Activated T-cell treated with anti-CD3 and anti-CD28 coated beads, Interleukin-2, amount 50 U/mL, for 4 hours (primary cell): Measurements from ENCODE around the gene CH25H. TPM values are rescaled to one million over a fixed set of nuclear protein-coding genes. Genes with fewer than 3 reads are reported as not detected.
A peak's percentile ranks its signal among the peaks of the same experiment; 100 is the strongest.

Source experiments
- ATAC-seq, 2 donors: fragments of 200-7000 bp; cut with Tn5 transposase; one replicate each; pipeline ENCODE4 v1.10.0; 2021
- DNase-seq: peaks from one replicate; pipeline ENCODE4 v3.0.0-alpha.2; 2020
- H3K27me3 Mint-ChIP-seq: one replicate; pipeline ENCODE4 v1.8.0; 2021; ENCODE audit warnings: low read depth, mixed read lengths
- H3K36me3 Mint-ChIP-seq: one replicate; pipeline ENCODE4 v1.8.0; 2022; ENCODE audit warnings: mixed read lengths; ENCODE audit not compliant: insufficient read depth
- H3K4me1 Mint-ChIP-seq: one replicate; pipeline ENCODE4 v1.8.0; 2021; ENCODE audit warnings: low read depth, mixed read lengths
- H3K4me3 Mint-ChIP-seq: one replicate; pipeline ENCODE4 v1.8.0; 2021; ENCODE audit warnings: mild to moderate bottlenecking, moderate library complexity, mixed read lengths
- H3K9me3 Mint-ChIP-seq: one replicate; pipeline ENCODE4 v1.8.0; 2021; ENCODE audit warnings: mixed read lengths
- total RNA-seq, 3 donors: library from RNA; stranded (reverse); gene quantifications; one replicate each; pipeline ENCODE4 v1.2.1, GENCODE V29; 2021

The CH25H gene
- total RNA-seq, 3 donors from 2014 or later: 0.11 to 0.61 TPM; not detected in 1

DNA sequence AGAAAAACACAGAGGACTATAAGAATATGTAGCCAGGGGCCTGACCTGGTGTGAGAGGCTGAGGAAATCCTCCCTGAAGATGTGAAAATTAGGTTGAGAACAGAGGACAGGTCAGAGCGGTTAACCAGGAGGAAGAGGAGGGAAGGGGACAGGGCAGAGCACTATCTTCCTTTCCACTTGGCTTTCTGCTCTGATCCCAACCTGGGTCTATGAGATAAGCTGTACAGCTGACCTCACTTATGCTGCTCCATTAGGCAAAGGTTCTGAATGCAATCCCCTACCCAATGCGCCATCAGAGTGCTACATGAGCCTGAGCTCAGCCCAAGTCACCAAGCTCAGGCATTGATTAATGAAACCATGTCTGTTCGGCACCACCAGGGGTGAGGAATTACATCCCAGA, 33.9 kb upstream of the CH25H start:
- Mint-ChIP-seq H3K9me3 (no peaks in the 10 kb centered on the region), H3K27me3 (no peaks in the 10 kb centered on the region), H3K36me3 (peaks cover 34% of the 10 kb centered on the region), H3K4me1 (peaks cover 13% of the 10 kb centered on the region), H3K4me3 (no peak overlapping the region)
- DNase-seq (no peak), ATAC-seq (no peak)

DNA sequence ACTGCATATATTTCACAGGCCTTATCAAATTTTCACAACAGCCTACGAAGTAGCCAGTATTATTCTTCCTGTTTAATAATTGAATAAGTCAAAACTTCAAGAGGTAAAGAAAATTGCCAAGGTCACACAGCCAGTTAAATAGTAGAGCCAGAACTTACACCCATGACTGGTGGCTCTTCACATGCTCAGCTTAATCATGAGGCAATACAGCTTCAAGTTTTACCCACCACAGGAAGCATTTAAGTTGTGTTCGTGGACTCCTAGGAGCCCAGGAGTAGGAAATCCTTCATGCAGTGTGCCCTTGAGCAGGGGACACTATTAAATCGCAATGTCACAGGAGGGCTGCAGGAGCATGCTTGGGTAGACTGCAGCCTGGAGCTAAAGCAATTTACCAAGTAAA, 33.4 kb upstream of the CH25H start:
- no peak for DNase-seq
- peaks cover 29% of the 10 kb centered on the region for H3K36me3 Mint-ChIP-seq
- peaks cover 9% of the 10 kb centered on the region for H3K4me1 Mint-ChIP-seq
- H3K4me3 Mint-ChIP-seq: no peak overlapping the region
- no peaks in the 10 kb centered on the region for H3K27me3 Mint-ChIP-seq
- no peak for ATAC-seq
- H3K9me3 Mint-ChIP-seq: no peaks in the 10 kb centered on the region

DNA sequence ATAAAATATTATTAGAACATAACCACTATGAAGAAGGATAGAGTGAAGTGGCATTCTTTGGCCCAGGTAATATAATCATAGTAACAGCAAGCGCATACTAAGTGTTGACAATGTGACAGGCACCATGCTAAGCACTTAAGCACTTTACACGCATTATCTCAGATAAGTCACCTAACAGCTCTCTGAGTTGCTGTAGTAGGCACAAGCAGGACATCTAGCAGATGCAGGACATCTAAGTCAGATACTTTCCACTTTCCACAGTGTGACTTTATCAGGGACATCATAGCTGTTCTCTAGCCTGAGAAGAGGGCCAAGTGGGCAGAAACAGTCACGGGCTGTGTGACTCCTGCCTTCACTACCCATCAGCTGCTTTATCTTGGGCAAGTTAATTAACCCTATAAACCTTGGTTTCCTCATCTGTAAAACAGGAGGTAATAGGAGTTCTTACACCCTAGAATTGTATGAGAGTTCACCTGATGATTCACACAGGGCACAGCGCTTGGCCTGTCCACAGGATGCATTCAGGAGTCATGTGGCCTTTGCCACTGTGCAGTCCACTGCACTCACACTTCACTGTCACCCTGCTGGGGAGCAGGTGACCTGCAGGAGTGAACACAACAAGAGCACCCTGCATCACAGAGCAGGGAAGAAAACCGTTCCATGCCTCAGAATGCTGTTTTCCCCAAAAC, 32.0 kb upstream of the CH25H start:
- ATAC-seq: no peak
- DNase-seq: no peak
- Mint-ChIP-seq H3K27me3 (no peaks in the 10 kb centered on the region), H3K4me1 (peaks cover 5% of the 10 kb centered on the region), H3K4me3 (no peak overlapping the region), H3K9me3 (no peaks in the 10 kb centered on the region), H3K36me3 (peaks cover 43% of the 10 kb centered on the region)

DNA sequence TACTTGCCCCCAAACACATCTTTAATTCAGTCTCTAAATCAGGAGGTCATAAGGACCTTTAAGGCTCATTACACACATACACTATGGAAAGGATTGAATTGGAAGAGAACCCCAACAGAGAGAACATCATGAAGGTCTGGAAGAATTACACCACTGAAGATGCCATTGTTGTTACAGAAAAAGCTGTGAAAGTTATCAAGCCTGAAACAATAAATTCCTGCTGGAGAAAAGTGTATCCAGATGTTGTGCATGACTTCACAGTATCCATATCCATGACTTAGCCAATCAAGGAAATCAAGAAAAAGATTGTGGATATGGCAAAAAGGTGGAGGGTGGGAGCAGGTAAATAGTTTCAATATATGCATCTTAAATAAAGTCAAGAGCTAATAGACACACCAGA, 30.7 kb upstream of the CH25H start:
- DNase-seq: no peak
- Mint-ChIP-seq H3K9me3 (no peaks in the 10 kb centered on the region), H3K27me3 (no peaks in the 10 kb centered on the region), H3K4me3 (no peak overlapping the region), H3K36me3 (peaks cover 48% of the 10 kb centered on the region), H3K4me1 (peaks cover 3% of the 10 kb centered on the region)
- no peak for ATAC-seq

DNA sequence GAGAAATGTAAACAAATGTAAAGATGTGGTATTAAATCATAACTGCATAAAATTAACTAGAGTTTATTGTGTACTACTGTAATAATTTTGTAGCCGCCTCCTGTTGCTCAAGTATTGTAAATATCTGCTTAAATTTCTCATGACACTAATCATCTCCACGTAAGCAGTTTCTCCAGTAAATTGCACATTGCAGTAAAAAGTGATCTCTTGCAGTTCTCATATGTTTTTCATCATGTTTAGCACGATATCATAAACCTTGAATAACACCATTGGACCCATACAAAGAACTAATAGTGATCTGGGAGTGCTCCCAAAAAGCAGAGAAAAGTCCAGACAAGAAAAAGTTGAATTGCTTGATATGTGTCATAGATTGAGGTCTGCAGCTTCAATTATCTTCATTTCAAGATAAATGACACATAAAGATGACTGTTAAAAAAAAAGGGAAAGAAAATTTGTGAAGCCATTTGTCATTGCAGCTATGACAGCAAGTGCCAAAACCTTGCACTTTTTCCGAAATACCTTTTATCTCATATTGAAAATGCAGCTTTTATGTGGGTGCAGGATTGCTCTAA, 29.2 kb upstream of the CH25H start:
- H3K36me3 Mint-ChIP-seq: peaks cover 59% of the 10 kb centered on the region
- H3K27me3 Mint-ChIP-seq: no peaks in the 10 kb centered on the region
- no peaks in the 10 kb centered on the region for H3K9me3 Mint-ChIP-seq
- DNase-seq (no peak), ATAC-seq (no peak)
- H3K4me3 Mint-ChIP-seq: no peak overlapping the region
- H3K4me1 Mint-ChIP-seq: peaks cover 2% of the 10 kb centered on the region

DNA sequence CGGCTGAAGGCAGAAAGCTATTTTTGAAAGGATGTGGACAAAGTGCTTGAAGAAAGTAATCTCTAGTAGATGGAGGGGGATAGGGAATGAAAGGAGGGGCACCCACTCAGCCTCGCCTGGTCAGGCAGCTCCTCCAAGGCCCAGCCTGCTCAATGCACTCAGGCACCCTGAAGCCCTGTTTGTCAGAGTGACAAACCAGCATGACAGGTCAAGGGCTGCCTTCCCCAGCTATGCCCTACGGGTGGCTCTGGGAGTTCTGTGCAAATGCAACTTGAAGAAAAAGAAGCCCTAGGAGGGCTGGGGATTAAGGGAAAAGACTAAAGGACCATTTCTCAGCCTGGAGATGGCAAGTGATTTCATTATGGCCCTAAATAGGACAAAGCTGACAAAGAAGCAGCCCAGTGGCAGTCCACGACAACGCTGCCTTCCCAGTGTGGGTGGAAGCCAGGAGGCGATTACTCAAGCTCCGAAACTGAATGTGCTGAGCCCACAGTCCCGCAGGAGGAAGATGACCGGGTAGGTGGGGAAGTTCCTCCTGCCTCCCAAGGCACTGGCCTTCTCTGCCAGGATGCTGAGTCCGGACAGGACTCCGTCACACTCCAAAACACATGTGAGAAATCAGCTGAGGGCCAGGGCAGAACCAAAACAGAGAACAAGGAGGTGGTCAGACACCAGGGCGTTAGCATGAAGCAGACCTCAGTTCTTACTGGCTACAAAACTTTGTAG, 28.1 kb upstream of the CH25H start:
- no peaks in the 10 kb centered on the region for H3K9me3 Mint-ChIP-seq
- peaks cover 2% of the 10 kb centered on the region for H3K4me1 Mint-ChIP-seq

DNA sequence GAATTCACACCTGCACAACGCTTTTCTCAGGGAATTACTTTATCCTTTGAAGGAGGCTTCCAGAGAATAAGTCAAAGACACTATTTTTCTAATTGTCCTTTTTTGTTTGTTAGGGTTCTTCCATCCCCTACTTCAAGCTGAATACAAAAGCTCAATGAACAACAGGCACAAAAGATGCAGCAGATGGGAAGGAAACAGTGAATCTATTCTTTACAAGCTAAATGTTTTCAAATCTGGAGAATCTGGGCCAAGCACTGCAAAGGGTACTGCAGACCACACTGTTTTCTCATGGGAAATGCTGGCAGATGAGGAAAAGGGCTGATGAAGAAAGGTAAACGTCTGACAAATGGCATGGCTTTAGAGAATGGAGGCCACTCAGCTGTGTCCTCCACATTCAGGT, 25.9 kb upstream of the CH25H start:
- DNase-seq (no peak), ATAC-seq (no peak)
- Mint-ChIP-seq H3K4me1 (peaks cover 2% of the 10 kb centered on the region), H3K4me3 (no peak overlapping the region), H3K9me3 (no peaks in the 10 kb centered on the region), H3K36me3 (peaks cover 53% of the 10 kb centered on the region), H3K27me3 (no peaks in the 10 kb centered on the region)

More for the DNA sequence above, 28.1 kb upstream of the CH25H start:
- ATAC-seq (no peak), DNase-seq (no peak)
- Mint-ChIP-seq H3K4me3 (no peak overlapping the region), H3K27me3 (no peaks in the 10 kb centered on the region), H3K36me3 (peaks cover 59% of the 10 kb centered on the region)

DNA sequence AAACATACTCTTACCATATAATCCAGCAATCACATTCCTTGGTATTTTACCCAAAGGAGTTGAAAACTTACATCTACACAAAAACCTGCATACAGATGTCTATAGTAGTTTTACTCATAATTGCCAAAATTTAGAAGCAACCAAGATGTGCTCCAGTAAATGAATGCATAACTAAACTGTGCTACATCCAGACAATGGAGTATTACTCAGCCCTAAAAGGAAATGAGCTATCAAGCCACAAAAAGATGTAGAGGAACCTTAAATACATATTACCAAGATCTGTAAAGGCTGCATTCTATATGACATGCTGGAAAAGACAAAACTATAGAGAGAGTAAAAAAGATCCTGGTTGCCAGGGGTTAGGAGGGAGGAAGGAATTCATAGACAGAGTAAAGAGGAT, 21.8 kb upstream of the CH25H start:
- ATAC-seq (no peak), DNase-seq (no peak)
- Mint-ChIP-seq H3K4me3 (no peak overlapping the region), H3K9me3 (no peaks in the 10 kb centered on the region), H3K4me1 (peaks cover 12% of the 10 kb centered on the region), H3K36me3 (peaks cover 39% of the 10 kb centered on the region), H3K27me3 (no peaks in the 10 kb centered on the region)

DNA sequence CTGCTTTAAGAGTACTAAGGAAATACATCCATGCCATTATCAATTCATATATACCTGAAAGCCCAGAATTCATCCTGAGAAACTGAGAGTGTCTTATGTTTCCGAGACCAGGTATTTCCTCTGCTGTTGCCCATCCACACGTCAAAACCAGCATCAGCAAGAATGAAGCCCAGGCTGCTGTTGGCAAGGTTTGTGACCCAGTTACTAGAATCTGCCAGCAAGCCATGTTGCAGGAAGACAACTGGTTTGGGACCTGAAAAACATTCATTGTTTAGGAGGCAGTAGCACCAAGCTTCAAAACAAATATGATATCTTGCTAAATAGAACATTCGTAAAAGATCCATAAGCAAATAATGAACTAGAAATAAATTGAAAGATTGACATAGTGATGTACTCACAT, 21.0 kb upstream of the CH25H start:
- Mint-ChIP-seq H3K27me3 (no peaks in the 10 kb centered on the region), H3K36me3 (peaks cover 41% of the 10 kb centered on the region), H3K4me3 (no peak overlapping the region), H3K4me1 (peaks cover 12% of the 10 kb centered on the region), H3K9me3 (no peaks in the 10 kb centered on the region)
- ATAC-seq: no peak
- DNase-seq: no peak

DNA sequence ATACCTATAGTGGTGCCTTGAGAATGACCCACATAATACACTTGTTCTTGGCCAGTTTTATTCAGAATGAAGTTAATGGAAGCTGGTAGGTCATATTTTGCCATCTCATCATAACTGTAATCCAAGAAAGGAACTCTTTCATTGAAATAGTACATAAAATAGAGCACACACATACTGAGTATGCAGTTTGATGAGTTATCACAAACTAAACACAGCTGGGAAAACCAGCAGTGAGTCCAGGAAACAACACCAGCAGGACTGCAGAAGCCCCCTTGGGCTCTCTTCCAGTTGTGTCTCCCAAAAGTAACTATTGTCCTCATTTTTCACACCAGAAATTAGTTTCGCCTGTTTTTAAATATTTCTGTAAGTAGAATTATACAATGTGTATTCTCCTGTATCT, 19.8 kb upstream of the CH25H start:
- H3K36me3 Mint-ChIP-seq: peaks cover 45% of the 10 kb centered on the region
- H3K4me3 Mint-ChIP-seq: no peak overlapping the region
- peaks cover 12% of the 10 kb centered on the region for H3K4me1 Mint-ChIP-seq
- H3K9me3 Mint-ChIP-seq: no peaks in the 10 kb centered on the region
- DNase-seq (no peak), ATAC-seq (no peak)
- H3K27me3 Mint-ChIP-seq: no peaks in the 10 kb centered on the region

DNA sequence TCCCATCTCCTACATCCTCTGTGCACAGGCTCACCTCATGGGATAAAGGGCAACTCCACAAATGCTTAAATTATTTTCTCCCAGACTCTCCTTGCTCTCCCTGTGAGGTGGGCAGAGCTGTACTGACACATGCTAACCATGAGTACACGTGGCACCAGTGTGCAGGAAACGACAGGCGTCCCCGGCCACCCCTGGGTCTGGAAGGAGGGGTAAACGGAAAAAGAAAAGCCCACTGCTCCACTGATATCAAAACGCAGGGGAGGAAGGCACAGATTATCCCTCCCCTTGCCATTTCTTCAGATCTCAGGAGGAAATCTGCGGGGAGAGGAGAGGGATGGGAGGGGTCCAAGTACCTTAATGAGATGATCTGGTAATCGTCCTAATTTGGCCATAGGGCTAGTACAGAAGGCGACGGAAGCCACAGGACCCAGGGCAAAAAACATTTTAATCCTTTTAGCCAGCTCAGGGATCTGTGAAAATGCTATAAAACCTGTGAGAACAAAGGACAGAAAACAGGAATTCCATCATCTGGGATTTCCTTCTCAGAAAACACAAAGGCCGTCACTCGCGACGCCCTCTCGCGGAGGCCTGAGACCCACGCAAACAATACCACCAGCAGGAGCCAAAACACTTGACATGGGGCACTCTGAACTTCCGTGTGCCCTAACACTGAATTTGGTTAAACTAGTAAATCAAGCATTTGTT, 17.8 kb upstream of the CH25H start:
- Mint-ChIP-seq H3K27me3 (no peaks in the 10 kb centered on the region), H3K4me1 (peaks cover 12% of the 10 kb centered on the region), H3K9me3 (no peaks in the 10 kb centered on the region), H3K4me3 (peak overlapping the region; percentile 49), H3K36me3 (peaks cover 33% of the 10 kb centered on the region)
- DNase-seq (no peak), ATAC-seq (no peak)

DNA sequence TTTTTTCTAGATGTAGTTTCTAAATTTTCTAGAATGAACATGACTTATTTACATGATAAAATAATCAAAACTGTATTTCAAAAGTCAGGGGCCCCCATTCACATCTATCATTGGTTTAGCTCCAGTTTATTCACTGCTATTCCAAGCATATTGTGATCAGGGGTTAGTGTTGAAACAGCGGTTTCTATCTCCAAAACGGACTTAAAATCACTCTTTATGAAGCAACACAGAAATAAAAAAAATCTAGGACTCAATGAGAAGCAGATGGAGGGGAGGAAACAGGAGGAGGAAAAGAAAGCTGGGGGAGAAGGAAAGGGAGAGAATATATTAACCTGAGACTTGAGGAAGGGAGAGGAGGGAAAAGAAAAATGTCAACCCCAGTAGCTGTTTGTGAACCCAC, 14.8 kb upstream of the CH25H start:
- no peak for ATAC-seq
- H3K9me3 Mint-ChIP-seq: no peaks in the 10 kb centered on the region
- H3K27me3 Mint-ChIP-seq: no peaks in the 10 kb centered on the region
- peaks cover 23% of the 10 kb centered on the region for H3K36me3 Mint-ChIP-seq
- H3K4me1 Mint-ChIP-seq: peaks cover 20% of the 10 kb centered on the region
- DNase-seq: no peak
- no peak overlapping the region for H3K4me3 Mint-ChIP-seq

DNA sequence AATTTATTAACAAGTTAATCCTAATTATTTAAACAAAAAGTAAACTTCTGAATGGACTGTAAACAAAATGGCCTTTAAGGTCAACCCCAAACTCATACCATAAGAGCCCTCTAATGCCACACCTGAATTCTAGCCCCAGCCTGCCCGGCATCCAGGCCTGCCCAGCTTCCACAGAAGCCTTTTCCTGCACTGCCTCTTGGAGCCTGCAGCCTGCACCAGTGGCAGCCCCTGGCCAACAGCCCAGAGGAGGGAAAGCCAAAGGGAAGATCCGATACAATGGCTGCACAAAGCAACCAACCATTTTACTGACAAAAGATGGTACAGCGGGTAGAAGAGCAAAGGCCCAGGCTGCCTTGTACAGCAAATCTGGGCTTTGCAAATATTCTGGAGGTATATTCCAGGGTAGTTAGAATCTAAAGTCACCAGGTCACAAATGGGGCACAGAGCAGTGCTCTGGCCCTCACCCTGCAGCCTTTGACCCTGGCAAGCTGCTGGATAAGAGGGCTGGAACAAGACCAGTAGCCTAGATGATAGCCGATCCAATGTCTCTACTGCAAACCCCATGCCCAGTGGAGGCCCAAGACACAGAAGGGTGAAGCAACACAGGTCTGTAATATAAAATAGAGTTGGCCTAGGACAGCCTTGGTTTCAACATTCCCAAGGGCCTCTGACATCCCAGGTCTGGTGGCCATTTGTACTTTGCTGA, 12.5 kb upstream of the CH25H start:
- peaks cover 9% of the 10 kb centered on the region for H3K4me1 Mint-ChIP-seq
- H3K4me3 Mint-ChIP-seq: no peak overlapping the region
- DNase-seq: no peak
- no peak for ATAC-seq
- no peaks in the 10 kb centered on the region for H3K27me3 Mint-ChIP-seq
- H3K36me3 Mint-ChIP-seq: peaks cover 15% of the 10 kb centered on the region
- no peaks in the 10 kb centered on the region for H3K9me3 Mint-ChIP-seq
